ENCODE measurements around the gene VEGFD.
"Not testable (repeated sequence)": the region's sequence is repeated elsewhere in the genome, so short reads cannot be mapped to it uniquely, and the experiment has no call there.

VEGFD gene

DNA sequence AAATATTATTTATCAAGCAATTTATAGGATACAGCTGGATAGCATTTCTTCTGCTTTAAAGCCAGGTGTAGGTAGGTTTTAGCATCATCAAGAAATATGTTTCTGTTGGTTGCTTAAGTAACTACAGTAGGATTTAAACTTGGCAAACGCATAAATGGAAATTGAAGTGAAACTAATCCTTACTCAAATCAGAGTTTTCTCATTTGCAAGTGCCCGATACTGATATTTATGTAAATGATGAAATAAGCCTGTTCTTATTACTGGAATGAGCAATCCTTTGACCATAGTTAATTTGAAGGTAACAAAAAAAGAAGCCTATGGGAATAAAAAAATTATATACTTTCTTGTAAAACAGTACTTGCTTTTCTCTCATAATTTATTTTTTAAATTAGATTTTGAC is 25.7 kb downstream of the VEGFD start:
- no peak for DNase-seq

DNA sequence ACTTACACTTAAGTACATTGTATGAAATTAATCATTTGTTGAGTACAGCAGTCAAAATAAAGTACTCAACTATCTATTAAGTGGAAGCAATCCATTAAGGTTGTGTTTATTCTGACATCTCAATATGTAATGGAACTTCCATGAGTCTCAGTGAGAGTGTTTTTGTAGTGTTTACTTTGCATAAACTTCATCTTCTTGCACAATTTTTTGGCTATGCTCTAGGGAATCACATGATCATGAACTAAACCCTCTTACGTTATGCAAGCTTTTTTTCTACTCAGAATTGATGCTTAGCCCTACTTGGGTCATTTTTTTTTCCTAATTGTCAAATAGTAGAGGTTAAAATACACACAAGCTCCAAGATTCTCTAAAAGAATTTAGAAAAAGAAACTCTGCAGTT is 27.8 kb downstream of the VEGFD start:
- no peak for DNase-seq

DNA sequence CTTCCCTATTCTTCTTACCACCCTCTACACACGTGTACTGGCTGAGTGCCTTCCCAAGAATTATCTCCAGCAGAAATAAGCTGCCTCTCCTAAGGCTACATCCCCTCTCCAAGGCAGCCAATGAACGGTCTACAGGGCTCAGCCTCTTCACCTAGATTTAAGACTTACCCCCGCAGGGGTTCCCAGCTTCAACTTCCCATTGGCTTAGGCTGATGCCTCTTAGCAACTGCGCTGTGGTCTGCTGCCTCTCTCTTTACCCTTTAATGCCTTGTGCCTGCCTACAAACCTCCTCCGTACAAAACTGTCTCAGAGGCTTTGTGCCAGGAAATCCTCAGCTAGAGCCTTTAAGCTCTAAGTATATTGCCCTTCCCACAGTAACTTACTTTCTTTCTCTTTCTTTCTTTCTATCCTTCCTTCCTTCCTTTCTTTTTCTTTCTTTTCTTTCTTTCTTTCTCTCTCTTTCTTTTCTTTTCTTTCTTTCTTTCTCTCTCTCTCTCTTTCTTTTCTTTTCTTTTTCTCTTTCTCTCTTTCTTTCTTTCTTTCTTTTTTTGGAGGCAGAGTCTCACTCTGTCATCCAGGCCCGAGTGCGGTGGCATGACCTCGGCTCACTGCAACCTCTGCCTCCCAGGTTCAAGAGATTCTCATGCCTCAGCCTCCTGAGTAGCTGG is 33.8 kb downstream of the VEGFD start:
- no peak for DNase-seq

DNA sequence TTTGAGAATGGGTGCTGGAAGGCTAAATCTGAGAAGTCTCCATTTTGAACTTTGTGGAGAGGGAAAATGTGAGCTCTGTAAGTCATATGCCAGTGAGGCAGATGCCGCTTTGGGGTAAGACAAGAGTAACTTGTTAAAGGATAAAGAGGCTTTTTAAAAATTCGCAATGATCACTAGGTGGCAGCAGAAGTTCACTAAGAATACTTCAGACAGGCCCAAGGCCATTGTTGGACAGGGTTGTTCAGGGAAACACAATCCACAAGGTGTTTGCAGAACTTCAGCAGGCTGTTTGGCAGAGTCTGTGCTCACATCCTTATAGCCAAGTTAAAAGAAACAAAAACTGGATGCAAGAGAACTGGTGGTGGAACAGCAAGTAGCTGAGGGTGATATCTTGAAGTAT is 35.2 kb downstream of the VEGFD start:
- no peak for DNase-seq

DNA sequence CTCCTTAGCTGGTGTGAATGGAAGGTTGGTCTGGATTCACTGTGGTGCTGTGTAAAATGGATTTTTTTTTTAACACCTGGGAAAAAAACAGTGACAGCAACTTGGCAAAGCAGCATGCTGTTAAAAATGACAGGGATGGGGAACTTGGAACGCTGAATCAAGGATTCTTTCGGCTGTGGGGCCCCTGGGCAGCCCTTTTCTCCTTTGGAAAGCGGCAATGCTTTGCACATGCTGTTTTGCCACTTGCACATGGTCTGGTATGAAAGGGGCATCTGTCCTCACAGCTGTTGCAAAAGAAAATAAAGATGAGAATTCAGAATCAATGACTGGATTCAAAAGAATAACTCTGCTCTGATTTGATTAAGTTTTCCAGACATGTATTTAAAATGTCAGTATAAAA is 38.2 kb downstream of the VEGFD start:
- DNase-seq: no peak

DNA sequence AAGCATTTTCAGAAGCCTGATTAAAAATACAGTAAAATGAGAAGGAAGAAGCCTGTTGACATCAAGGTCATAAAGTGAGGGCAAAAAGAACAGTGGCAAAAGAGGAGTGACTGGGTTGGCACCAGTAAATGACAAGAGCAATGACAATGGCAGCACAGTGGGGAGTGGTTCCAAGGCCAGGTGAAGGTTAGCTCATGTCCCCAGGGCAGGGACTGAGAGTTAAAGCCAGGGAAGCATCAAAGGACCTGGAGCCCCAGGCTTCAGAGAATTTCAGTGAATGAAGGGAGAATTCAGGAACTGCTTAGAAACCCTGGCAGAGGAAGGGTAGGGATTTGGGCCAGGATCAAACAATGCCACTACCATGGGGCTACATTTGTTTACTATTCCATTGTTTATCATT is 40.1 kb downstream of the VEGFD start:
- DNase-seq: no peak

DNA sequence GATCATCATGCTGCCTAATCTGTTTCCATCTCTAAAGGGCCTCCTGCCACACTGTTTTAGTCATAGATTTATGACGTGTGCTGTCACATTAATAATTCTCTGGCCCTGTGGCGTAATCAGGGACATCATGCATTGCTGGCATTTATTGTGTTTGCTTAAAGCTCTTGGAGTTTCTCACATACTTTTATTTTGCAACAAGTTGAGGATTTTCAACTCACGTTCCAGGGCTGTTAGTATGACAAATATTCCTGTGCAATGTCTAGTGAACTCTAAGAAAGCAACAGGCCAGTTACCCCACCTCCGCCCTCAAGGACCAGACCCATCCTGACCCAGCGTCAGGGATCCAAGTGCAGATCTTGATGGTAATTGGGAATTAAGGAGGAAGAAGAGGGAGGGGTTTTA is 41.1 kb downstream of the VEGFD start:
- no peak for DNase-seq

DNA sequence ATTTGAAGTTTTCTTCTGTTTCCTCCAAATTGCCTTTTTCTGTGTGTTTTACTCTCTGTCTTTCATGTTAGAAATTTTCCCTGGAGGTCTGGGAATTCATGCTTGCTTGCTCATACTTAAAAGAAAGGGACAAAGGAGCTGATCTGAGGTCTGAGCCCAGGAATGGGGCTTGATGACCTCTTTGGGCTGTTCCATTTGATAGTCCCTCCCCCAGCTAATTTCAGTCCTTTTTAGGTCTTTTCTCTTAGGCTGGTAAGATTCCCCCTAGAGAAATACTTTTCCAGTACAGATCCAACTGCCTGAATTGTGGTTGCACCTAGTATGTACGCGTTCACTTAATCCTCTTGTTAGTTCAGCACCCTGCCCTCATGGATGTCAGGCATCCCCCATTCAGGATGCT is 43.3 kb downstream of the VEGFD start:
- no peak for DNase-seq

DNA sequence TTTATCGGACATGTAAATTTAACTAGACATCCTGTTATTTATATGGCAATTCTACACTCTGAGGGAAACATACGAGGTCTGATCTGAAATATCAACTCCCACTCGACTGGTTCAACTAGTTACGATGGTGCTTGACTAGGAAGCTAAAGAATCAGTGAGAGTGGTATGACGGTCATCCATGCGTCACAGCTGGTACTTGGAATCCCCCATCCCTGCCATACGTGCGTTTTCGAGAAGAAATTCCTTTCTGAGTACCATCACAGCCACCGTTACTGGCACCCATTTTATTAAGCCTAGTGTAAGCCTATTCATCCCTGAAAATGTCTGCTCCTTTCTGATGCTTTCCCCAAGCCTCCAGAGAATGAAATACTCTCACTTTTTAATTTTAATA is 48.2 kb downstream of the VEGFD start:
- DNase-seq: peak; percentile 11 to 15

DNA sequence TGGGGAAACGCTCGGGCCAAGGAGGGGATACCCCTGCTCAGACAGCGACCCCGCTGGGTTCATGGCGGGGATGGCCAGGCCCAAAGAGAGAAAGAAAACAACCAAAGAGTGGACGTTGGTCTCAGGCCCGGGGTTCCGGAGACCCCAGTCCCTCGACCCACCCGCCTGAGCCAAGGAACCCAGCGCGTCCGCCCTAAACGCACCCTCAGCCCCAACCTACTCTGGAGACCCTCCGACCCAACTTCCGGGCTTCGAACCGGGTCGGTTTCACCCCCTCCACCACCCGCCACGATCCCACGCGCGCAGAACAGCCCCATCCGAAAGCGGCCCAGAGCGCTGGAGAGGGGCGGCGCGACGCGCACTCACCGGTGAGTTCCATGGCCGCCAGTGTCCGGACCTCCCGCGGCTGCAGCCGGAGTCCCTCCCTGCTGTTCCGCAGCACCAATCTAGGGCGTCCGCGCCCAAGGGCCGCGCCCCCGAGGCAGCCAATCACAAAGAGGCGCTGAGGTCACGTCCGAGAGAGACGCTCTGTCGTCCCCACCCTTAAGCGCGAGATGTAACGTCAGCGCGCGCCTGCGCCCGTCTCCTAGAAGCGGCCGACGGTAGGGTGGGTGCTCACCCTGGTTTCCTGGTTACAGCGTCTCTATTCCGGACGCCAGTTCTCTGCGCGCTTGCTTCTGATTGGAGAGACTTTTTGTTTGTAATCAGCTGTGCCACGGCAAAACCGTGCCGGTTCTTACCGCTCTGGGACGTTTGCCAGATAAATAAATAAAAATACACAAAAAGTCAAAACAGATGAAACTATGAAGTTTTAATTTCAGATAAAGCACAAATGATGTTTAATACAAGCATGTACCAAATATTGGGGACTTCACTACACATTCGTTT is 48.8 kb downstream of the VEGFD start, which contains the start of gene PIGA:
PIGA (minus strand) TSS at position 389 of the 888 bp plus-strand sequence. CDS start 3,593 bp downstream, outside the sequence.
- DNase-seq: peak; percentile 82 to 85

DNA sequence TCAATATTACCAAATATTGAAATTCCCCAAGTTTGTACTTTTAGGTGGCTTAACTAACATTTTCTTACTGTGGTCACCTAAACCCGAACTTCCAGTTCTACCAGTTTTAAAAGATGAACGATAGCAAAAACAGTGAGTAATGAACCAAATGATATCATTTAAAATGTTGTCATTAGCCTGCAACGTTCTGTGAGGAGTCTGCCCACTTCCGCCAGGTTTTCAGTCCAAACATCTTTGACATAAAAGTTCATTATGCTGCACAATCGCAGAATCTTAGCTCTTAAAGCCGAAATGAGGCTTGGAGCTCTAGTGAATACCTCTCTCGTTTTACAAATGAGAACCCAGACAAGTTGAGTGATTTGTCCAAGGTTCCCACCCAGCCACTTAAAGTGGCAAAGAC is 49.7 kb downstream of the VEGFD start:
- no peak for DNase-seq

DNA sequence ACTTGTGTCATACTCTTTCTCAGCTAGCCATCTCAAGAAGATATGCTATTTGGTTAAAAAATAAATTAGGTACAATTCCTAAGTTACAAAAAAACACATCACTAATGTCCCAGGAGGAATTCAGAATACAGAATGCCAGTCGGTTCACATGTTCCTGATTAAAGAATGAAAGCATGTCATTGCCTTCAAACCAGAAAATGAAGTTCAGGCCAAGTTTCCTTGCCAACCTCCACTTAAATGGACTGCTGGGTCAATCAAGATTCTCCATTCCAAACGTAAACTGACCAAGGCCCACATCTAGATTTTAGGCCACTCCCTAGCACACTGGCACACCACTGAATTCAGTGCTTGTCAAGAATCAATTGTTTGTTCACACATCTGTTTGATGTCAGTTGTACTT is 55.4 kb downstream of the VEGFD start:
- no peak for DNase-seq

DNA sequence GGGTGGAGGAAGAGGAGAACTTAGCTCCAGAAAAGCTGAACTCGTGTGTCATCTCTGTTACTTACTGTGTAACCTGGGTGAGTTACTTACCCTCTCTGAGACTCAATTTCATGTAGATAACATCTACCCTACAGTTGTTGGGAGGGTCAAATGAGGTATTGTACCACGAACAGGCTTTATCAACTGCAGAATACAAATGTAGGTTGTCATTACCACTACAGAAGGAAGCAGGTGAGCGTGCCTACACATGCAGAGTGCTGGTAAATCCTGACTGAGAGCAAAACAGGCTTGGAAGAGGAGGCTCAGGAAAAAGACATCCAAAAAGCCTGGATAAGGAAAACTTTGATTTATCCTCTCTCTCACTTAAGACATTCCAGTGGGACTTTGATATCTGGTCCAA is 56.1 kb downstream of the VEGFD start:
- DNase-seq: no peak

DNA sequence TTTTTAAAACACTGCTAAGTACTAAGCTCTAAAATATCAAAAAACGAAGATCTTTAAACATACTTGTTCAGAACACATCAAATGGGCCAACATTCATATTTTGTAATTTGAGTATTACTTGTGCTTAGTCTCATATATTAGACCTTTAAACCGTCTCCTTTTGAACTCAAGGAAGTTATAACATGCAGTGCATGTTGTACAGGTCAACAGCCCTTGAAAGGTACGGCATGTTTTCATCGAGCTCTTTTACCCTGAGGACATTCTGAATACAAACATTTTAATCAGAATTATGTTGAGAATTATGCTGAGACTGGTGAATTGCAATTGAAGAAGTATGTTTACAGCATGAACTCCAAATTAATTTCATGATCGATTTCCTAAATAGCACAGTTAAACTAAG is 61.7 kb downstream of the VEGFD start:
- DNase-seq: no peak

DNA sequence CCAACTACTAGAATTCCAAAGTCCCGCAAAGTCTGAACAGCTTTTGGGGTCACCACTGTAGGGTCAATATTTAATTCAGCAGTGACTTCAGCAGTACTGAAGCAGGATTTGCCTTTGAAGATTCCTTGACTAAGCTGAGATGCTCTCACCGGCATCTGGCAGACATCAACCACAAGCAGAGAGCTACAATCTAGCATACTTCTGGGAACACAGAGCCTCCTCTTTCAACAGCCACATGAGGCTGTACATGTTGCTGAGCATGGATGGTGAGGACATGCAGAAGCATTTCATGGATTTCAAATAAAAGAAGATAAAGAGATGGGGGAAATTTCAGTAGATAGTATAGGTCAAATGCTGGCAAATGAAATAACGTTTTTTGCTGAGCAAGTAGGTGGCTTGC is 62.1 kb downstream of the VEGFD start:
- no peak for DNase-seq

DNA sequence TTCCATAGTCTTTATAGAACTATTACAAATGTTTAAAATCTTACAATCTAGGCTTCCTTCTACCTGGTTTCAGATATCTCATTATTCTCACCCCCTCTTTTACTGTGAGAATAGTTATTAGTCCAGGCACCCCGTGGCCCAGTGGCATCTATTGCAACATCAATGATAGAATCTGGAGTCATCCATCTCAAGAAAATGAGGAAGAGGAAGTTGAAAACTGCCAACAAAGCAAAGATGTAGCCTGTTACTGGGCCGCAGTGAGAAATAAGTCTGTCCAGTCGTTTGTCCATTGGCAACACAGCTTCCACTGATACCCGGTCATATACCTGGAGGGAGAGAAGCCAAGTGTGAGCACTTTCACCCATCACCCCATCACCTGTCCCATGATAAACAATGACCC is 62.8 kb downstream of the VEGFD start:
- DNase-seq: no peak

DNA sequence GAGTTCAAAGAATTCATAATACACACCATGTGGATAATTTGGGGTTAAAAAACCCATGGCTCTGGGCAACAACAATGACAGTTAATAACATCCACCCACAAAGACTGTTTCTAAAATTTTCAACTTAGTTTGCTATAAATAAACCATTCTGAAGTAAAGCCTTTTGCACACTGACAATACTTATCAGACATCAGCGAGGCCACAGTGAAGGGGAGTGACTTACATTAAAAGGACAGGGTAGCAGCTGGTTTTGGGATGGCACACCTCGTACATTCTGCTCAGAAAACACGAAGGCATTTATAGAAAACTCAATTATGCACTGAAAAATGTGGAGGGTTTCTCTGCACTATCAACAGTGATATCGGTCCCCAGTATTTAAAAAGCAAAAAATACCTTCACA is 63.9 kb downstream of the VEGFD start:
- DNase-seq: no peak

DNA sequence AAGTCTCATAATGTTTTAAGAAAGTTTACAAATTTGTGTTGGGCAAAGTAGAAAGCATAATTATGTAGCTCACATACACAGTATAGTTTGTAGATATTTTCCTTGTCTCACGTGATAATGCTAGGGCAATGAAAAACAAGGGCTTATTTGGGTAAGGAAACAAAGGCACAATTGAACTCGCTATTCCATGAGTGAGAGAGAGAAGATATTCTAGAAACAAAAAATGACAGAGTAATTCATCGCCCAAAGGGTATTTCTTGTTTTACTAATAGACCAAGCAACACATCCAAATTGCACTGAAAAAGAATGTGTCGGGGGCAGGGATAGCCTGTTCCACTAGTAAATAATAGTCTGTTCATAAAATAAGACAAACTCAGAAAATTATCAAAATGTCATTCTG is 65.1 kb downstream of the VEGFD start:
- DNase-seq: no peak

DNA sequence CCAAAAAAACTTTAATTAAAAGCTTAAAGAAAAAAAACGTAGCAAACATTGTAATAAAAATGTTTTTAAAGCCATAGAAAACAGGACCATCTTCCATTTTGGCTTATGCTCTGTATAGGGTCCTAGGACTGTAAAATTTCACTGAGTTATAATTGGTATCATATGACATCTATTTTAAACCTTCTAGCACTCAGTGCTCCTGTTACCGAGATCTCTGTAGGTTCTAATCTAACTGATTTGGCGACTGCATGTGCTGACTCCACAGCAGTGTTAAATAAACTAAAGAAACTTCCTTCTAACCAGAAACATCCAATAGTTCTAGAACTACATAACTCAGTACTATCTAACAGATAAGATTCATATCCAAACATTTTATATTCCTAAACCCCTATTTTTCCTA is 68.7 kb downstream of the VEGFD start, which contains the start of gene ASB11:
ASB11 (minus strand) TSS at position 132 of the 400 bp plus-strand sequence; CDS start at position 97, 35 bp downstream.
- no peak for DNase-seq

DNA sequence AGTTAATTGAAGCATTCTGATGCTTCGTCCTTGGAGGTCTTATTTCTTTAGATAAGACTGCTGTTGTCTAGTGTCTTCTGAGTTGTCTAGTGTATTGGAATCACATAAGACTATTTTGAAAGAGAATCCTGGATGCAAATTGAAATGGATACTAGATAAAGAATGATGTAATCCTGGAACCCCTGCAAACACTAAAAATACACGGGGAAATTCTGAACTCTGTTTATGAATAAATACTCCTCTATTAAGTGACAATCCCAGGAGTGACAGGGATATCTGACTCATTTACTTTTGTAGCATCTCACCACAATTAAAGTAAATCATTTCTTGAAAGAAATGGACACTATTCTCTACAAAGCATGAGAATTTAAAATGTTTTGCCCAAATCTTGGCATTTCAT is 69.7 kb downstream of the VEGFD start:
- DNase-seq: no peak

DNA sequence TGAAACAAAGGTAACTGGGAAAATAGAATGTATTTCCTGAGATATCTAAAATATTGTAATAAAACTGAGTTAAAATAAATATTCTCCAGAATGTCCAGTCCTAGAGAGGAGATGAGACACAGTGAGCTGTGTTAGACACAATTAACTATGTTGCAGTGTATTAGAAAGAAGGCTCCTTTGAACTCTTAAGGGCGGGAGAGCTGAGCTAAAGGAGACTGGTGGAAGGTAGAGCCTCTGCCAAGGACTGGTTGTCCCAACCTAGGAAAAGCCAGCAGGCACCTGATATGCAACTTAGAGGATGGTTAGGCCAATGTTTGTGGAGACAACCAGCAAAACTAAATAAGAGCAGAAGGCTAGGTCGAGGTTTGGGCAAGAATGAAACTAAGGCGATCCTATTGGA is 73.1 kb downstream of the VEGFD start:
- no peak for DNase-seq

DNA sequence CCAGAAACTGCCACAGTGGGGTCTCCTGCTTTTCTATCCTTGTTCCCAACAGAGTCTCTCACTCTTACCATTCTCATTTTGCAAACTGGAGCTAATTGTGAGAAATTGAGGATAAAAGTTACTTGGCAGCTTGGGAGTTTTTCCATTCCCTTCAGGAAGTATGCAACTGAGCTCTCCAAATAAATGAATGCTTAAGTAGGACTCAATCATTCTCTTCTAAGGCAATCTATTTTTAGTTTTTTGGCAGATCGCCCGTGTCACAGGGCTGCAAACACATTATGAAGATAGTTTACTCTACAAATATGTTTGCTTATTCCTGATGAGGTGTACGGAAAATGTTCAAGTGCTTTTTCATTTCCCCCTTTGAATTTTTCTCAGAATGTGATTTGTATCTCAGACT is 74.1 kb downstream of the VEGFD start:
- no peak for DNase-seq

DNA sequence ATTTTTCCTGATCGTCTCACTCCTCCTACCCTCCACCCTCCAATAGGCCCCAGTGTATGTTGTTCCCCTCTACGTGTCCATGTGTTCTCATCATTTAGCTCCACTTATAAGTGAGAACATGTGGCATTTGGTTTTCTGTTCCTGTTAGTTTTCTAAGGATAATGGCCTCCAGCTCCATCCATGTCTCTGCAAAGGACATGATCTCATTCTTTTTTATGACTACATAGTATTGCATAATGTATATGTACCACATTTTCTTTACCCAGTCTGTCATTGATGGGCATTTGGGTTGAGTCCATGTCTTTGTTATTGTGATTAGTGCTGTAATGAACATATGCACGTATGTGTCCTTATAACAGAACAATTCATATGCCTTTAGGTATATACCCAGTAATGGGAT is 78.3 kb downstream of the VEGFD start:
- DNase-seq: not testable (repeated sequence)

DNA sequence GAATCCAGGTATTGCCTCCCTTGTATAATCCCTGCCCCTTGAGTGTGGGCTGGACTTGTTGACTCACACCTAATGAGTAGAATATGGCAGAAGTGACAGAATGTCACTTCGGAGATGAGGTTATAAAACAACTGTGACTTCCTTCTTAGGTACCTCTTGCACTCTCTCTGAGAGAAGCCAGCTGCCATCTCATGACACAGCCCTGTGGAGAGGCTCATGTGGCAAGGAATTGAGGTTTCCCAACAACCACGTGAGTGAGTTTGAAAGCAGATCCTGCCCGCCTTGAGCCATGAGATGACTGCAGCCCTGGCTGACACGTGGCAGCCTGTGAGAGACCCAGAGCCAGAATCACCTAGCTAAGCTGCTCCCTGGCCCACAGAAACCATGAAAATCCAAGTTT is 82.3 kb downstream of the VEGFD start:
- DNase-seq: no peak
